HepG2 (cell line): Measurements from ENCODE around the gene C3orf70. TPM values are rescaled to one million over a fixed set of nuclear protein-coding genes. Genes with fewer than 3 reads are reported as not detected.

ENCODE experiments used
- AGO2 ChIP-seq: fragments of 200-400 bp; formaldehyde crosslinking; optimal IDR thresholded peaks from 2 replicates; pipeline ENCODE3; 2017; ENCODE audit warnings: mild to moderate bottlenecking, low read depth, low read length, moderate library complexity
- ARNT2 ChIP-seq: sonication (generic); formaldehyde crosslinking; IDR thresholded peaks from 2 replicates; pipeline ENCODE4 v1.8.0; 2022; ENCODE audit warnings: mild to moderate bottlenecking, low read depth, missing genetic modification reagents, moderate library complexity
- FOXO1 ChIP-seq: sonication (generic); formaldehyde crosslinking; IDR thresholded peaks from 2 replicates; pipeline ENCODE4 v1.4.0; 2020; ENCODE audit warnings: missing genetic modification reagents
- GZF1 ChIP-seq: sonication (generic); formaldehyde crosslinking; IDR thresholded peaks from 2 replicates; pipeline ENCODE4 v1.5.1; 2020; ENCODE audit warnings: mild to moderate bottlenecking, missing genetic modification reagents
- NR1H2 ChIP-seq: sonication (generic); formaldehyde crosslinking; IDR thresholded peaks from 2 replicates; pipeline ENCODE4 v1.8.1; 2022; ENCODE audit warnings: low read depth, missing genetic modification reagents, borderline replicate concordance
- REPIN1 ChIP-seq: sonication (generic); formaldehyde crosslinking; IDR thresholded peaks from 2 replicates; pipeline ENCODE4 v1.8.0; 2022; ENCODE audit warnings: missing genetic modification reagents, low read depth, mild to moderate bottlenecking, borderline replicate concordance
- SMARCE1 ChIP-seq: fragments of 450-650 bp; IDR thresholded peaks from 2 replicates; pipeline ENCODE4 v1.6.1; 2017; ENCODE audit warnings: borderline replicate concordance
- SPEN ChIP-seq: sonication (generic); formaldehyde crosslinking; IDR thresholded peaks from 2 replicates; pipeline ENCODE4 v1.5.1; 2020; ENCODE audit warnings: low read depth, mild to moderate bottlenecking, missing genetic modification reagents
- STAG1 ChIP-seq: sonication (generic); formaldehyde crosslinking; IDR thresholded peaks from 2 replicates; pipeline ENCODE4 v1.4.0; 2020; ENCODE audit warnings: missing genetic modification reagents
- ZFP82 ChIP-seq: sonication (generic); formaldehyde crosslinking; IDR thresholded peaks from 2 replicates; pipeline ENCODE4 v1.5.1; 2020; ENCODE audit warnings: mild to moderate bottlenecking, missing genetic modification reagents, borderline replicate concordance
- ZNF441 ChIP-seq: sonication (generic); formaldehyde crosslinking; IDR thresholded peaks from 2 replicates; pipeline ENCODE4 v1.7.0; 2021; ENCODE audit warnings: missing genetic modification reagents, borderline replicate concordance
- ZNF556 ChIP-seq: sonication (generic); formaldehyde crosslinking; IDR thresholded peaks from 2 replicates; pipeline ENCODE4 v1.4.0; 2020; ENCODE audit warnings: mild to moderate bottlenecking, missing genetic modification reagents, borderline replicate concordance
- polyA plus RNA-seq, 8 experiments: library from polyadenylated mRNA; depleted of rRNA in 3 of 8; stranded (reverse) in 7 of 8; unstranded in 1 of 8; fragments of >200 nt; fragmentation: Illumina TruSeq in 4 of 8; extraction: Trizol in 4 of 8; gene quantifications; 2 replicates each; pipeline versions ENCODE4 v1.2.1 to v1.2.3, GENCODE V29; 2011 to 2016; ENCODE audit warnings: low read depth in 4 of 8, missing spikeins in 1 of 8, mixed read lengths in 1 of 8; ENCODE audit not compliant: insufficient read depth in 1 of 8
- total RNA-seq, 5 experiments: library from RNA; depleted of rRNA; stranded (reverse); fragments of >200 nt; fragmentation: Illumina TruSeq; extraction: Trizol; gene quantifications; 2 replicates each; pipeline ENCODE4 v1.2.3, GENCODE V29; 2016; ENCODE audit warnings: low read depth in 1 of 5
- TF ChIP-seq, protein P1 (sequence below): IDR thresholded peaks from 2 replicates; pipeline ENCODE4 v1.6.1; 2016
- TF ChIP-seq, protein P2 (sequence below): sonication (generic); formaldehyde crosslinking; IDR thresholded peaks from 2 replicates; pipeline ENCODE4 v1.5.1; 2020; ENCODE audit warnings: mild to moderate bottlenecking, moderate library complexity, missing genetic modification reagents
- TF ChIP-seq, protein P3 (sequence below): sonication (generic); formaldehyde crosslinking; IDR thresholded peaks from 2 replicates; pipeline ENCODE4 v1.4.0; 2020; ENCODE audit warnings: missing genetic modification reagents, borderline replicate concordance
- TF ChIP-seq, protein P4 (sequence below): IDR thresholded peaks from 2 replicates; pipeline ENCODE4 v1.6.1; 2012; ENCODE audit warnings: low read length, improper control_type of control experiment
- TF ChIP-seq, protein P5 (sequence below): sonication (generic); formaldehyde crosslinking; IDR thresholded peaks from 2 replicates; pipeline ENCODE4 v1.9.0; 2022; ENCODE audit warnings: missing genetic modification reagents, mild to moderate bottlenecking, borderline replicate concordance

The C3orf70 gene
- total and polyA plus RNA-seq, 2 of the 13 experiments (the other 11 are each of a cell fraction or from before 2014, with no cell fraction given) = 0.79 to 2.4 TPM

DNA sequence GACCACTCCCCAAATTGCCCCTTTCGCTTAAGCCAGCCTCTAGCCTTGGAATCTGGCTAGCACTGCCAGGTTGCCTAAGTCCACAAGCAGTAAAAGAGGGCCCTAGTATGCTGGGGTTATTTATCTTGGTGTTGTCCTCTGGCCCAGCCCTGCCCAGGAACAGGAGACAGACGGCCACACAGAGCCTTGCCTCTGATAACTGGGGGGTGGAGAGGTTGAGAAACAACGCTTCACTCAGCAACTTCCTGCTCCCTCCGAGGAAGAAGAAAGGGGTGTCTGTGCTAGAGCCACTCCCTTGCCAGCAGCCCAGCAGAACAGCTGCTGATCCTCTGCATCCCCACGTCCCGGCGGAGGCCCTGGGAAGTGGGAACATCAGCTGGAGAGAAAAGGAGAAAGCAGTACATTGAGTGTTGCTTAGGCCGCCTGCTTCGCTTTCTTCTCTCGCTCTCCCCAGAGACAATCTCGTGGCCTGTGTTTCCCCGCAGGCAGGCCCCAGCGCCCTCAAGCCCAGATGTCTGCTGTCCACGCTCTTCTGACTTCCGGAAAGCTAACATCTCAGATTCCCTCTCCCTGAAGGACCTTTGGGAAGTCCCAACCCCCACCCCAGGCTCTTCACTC is 22.6 kb upstream of the C3orf70 start (continued):
- TF ChIP-seq SMARCE1 (no peak), NR1H2 (CRISPR knock-in tag) (no peak), SPEN (CRISPR knock-in tag) (peak; percentile 41; the same call in 1 of the 2 replicates), ARNT2 (CRISPR knock-in tag) (0 out of 2 replicates have a peak, but pooled peaks have one; percentile 49), ZFP82 (peak; percentile 70; the same call in 1 of the 2 replicates), ZNF556 (CRISPR knock-in tag) (0 out of 2 replicates have a peak, but pooled peaks have one; percentile 40), REPIN1 (CRISPR knock-in tag) (0 out of 2 replicates have a peak, but pooled peaks have one; percentile 54), GZF1 (CRISPR knock-in tag) (0 out of 2 replicates have a peak, but pooled peaks have one; percentile 51), ZNF441 (CRISPR knock-in tag) (peak; percentile 42; the same call in 1 of the 2 replicates), AGO2 (no peak), STAG1 (CRISPR knock-in tag) (peak; percentile 20; the same call in 1 of the 2 replicates), FOXO1 (CRISPR knock-in tag) (peak; percentile 18; the same call in 1 of the 2 replicates)
- TF ChIP-seq, protein P1, sequence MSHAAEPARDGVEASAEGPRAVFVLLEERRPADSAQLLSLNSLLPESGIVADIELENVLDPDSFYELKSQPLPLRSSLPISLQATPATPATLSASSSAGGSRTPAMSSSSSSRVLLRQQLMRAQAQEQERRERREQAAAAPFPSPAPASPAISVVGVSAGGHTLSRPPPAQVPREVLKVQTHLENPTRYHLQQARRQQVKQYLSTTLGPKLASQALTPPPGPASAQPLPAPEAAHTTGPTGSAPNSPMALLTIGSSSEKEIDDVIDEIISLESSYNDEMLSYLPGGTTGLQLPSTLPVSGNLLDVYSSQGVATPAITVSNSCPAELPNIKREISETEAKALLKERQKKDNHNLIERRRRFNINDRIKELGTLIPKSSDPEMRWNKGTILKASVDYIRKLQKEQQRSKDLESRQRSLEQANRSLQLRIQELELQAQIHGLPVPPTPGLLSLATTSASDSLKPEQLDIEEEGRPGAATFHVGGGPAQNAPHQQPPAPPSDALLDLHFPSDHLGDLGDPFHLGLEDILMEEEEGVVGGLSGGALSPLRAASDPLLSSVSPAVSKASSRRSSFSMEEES (CRISPR knock-in tag) = peak; percentile 55
- TF ChIP-seq, protein P2, sequence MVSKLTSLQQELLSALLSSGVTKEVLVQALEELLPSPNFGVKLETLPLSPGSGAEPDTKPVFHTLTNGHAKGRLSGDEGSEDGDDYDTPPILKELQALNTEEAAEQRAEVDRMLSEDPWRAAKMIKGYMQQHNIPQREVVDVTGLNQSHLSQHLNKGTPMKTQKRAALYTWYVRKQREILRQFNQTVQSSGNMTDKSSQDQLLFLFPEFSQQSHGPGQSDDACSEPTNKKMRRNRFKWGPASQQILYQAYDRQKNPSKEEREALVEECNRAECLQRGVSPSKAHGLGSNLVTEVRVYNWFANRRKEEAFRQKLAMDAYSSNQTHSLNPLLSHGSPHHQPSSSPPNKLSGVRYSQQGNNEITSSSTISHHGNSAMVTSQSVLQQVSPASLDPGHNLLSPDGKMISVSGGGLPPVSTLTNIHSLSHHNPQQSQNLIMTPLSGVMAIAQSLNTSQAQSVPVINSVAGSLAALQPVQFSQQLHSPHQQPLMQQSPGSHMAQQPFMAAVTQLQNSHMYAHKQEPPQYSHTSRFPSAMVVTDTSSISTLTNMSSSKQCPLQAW (CRISPR knock-in tag) = peak; percentile 42; the same call in 1 of the 2 replicates
- TF ChIP-seq, protein P3, sequence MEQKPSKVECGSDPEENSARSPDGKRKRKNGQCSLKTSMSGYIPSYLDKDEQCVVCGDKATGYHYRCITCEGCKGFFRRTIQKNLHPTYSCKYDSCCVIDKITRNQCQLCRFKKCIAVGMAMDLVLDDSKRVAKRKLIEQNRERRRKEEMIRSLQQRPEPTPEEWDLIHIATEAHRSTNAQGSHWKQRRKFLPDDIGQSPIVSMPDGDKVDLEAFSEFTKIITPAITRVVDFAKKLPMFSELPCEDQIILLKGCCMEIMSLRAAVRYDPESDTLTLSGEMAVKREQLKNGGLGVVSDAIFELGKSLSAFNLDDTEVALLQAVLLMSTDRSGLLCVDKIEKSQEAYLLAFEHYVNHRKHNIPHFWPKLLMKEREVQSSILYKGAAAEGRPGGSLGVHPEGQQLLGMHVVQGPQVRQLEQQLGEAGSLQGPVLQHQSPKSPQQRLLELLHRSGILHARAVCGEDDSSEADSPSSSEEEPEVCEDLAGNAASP = peak; percentile 68; the same call in 1 of the 2 replicates
- TF ChIP-seq, protein P4, sequence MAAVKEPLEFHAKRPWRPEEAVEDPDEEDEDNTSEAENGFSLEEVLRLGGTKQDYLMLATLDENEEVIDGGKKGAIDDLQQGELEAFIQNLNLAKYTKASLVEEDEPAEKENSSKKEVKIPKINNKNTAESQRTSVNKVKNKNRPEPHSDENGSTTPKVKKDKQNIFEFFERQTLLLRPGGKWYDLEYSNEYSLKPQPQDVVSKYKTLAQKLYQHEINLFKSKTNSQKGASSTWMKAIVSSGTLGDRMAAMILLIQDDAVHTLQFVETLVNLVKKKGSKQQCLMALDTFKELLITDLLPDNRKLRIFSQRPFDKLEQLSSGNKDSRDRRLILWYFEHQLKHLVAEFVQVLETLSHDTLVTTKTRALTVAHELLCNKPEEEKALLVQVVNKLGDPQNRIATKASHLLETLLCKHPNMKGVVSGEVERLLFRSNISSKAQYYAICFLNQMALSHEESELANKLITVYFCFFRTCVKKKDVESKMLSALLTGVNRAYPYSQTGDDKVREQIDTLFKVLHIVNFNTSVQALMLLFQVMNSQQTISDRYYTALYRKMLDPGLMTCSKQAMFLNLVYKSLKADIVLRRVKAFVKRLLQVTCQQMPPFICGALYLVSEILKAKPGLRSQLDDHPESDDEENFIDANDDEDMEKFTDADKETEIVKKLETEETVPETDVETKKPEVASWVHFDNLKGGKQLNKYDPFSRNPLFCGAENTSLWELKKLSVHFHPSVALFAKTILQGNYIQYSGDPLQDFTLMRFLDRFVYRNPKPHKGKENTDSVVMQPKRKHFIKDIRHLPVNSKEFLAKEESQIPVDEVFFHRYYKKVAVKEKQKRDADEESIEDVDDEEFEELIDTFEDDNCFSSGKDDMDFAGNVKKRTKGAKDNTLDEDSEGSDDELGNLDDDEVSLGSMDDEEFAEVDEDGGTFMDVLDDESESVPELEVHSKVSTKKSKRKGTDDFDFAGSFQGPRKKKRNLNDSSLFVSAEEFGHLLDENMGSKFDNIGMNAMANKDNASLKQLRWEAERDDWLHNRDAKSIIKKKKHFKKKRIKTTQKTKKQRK = no peak
- TF ChIP-seq, protein P5, sequence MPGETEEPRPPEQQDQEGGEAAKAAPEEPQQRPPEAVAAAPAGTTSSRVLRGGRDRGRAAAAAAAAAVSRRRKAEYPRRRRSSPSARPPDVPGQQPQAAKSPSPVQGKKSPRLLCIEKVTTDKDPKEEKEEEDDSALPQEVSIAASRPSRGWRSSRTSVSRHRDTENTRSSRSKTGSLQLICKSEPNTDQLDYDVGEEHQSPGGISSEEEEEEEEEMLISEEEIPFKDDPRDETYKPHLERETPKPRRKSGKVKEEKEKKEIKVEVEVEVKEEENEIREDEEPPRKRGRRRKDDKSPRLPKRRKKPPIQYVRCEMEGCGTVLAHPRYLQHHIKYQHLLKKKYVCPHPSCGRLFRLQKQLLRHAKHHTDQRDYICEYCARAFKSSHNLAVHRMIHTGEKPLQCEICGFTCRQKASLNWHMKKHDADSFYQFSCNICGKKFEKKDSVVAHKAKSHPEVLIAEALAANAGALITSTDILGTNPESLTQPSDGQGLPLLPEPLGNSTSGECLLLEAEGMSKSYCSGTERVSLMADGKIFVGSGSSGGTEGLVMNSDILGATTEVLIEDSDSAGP (CRISPR knock-in tag) = peak; percentile 80; the same call in 1 of the 2 replicates
